ENCODE measurements around the gene ZNF169. TPM values are rescaled to one million over a fixed set of nuclear protein-coding genes. Genes with fewer than 3 reads are reported as not detected.
"Not testable (repeated sequence)": the region's sequence is repeated elsewhere in the genome, so short reads cannot be mapped to it uniquely, and the experiment has no call there.

ZNF169 gene
- total RNA-seq, 1 donor from 2014 or later, result 4.9 TPM

DNA sequence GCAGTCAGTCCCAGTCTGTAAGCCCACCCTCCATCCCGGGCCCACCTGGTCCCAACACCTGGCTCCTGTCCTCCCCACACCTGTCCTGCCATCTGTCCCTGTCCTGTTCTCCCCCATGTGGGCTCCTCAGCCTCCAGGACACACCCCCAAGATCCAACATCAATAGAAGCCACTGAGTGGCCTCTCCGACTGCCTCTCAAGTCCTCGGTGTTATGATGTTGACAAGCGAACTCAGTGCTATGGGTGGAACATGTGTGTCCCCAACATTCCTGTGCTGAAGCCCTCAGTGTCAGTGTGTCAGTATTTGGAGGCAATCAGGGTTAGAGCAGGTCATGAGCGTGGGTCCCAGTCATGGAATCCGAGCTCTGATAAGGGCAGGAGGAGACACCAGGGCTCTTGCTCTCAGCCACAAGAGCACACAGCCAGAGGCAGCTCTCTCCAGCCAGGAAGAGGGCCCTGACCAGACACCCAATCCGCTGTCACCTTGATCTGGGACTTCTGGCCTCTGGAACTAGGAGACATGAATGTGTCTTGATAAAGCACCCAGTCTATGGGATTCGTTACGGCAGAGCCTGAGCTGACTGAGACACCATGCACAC, 63.3 kb downstream of the ZNF169 start:
- H3K4me3 Mint-ChIP-seq (ENCODE audit: unreplicated experiment); H3K27me3 Mint-ChIP-seq (ENCODE audit: unreplicated experiment); H3K4me1 Mint-ChIP-seq (ENCODE audit: unreplicated experiment); DNase-seq (ENCODE audit: low spot score); H3K9me3 Mint-ChIP-seq (ENCODE audit: unreplicated experiment); H3K27ac Mint-ChIP-seq (ENCODE audit: unreplicated experiment); H3K36me3 Mint-ChIP-seq (ENCODE audit: low read depth, unreplicated experiment): not testable (repeated sequence)

- H3K27me3 Mint-ChIP-seq (ENCODE audit: unreplicated experiment); DNase-seq (ENCODE audit: low spot score); H3K4me3 Mint-ChIP-seq (ENCODE audit: unreplicated experiment); H3K27ac Mint-ChIP-seq (ENCODE audit: unreplicated experiment); H3K36me3 Mint-ChIP-seq (ENCODE audit: low read depth, unreplicated experiment); H3K9me3 Mint-ChIP-seq (ENCODE audit: unreplicated experiment); H3K4me1 Mint-ChIP-seq (ENCODE audit: unreplicated experiment): not testable (repeated sequence)
Measured at GRCh38 chr9:94323153-94323798, 64.2 kb downstream of the ZNF169 start.

- H3K4me1 Mint-ChIP-seq (ENCODE audit: unreplicated experiment); H3K4me3 Mint-ChIP-seq (ENCODE audit: unreplicated experiment); H3K27ac Mint-ChIP-seq (ENCODE audit: unreplicated experiment); DNase-seq (ENCODE audit: low spot score); H3K36me3 Mint-ChIP-seq (ENCODE audit: low read depth, unreplicated experiment); H3K9me3 Mint-ChIP-seq (ENCODE audit: unreplicated experiment); H3K27me3 Mint-ChIP-seq (ENCODE audit: unreplicated experiment): not testable (repeated sequence)
Measured at GRCh38 chr9:94325583-94325982, 66.5 kb downstream of the ZNF169 start.

GRCh38 chr9:94328544-94328943, 69.4 kb downstream of the ZNF169 start, which contains the start of gene NUTM2F:
Gene NUTM2F (minus strand): TSS chr9:94328644. CDS start chr9:94328623, 21 bp downstream.
- H3K4me1 Mint-ChIP-seq (ENCODE audit: unreplicated experiment); H3K27ac Mint-ChIP-seq (ENCODE audit: unreplicated experiment); H3K4me3 Mint-ChIP-seq (ENCODE audit: unreplicated experiment); DNase-seq (ENCODE audit: low spot score); H3K9me3 Mint-ChIP-seq (ENCODE audit: unreplicated experiment); H3K27me3 Mint-ChIP-seq (ENCODE audit: unreplicated experiment); H3K36me3 Mint-ChIP-seq (ENCODE audit: low read depth, unreplicated experiment): not testable (repeated sequence)

- H3K4me3 Mint-ChIP-seq (ENCODE audit: unreplicated experiment); H3K27ac Mint-ChIP-seq (ENCODE audit: unreplicated experiment); H3K4me1 Mint-ChIP-seq (ENCODE audit: unreplicated experiment); DNase-seq (ENCODE audit: low spot score); H3K9me3 Mint-ChIP-seq (ENCODE audit: unreplicated experiment); H3K27me3 Mint-ChIP-seq (ENCODE audit: unreplicated experiment); H3K36me3 Mint-ChIP-seq (ENCODE audit: low read depth, unreplicated experiment): not testable (repeated sequence)
Measured at GRCh38 chr9:94336445-94336844, 77.3 kb downstream of the ZNF169 start.

GRCh38 chr9:94338723-94339122, 79.6 kb downstream of the ZNF169 start:
- H3K36me3 Mint-ChIP-seq (ENCODE audit: low read depth, unreplicated experiment); DNase-seq (ENCODE audit: low spot score); H3K4me3 Mint-ChIP-seq (ENCODE audit: unreplicated experiment); H3K27me3 Mint-ChIP-seq (ENCODE audit: unreplicated experiment); H3K4me1 Mint-ChIP-seq (ENCODE audit: unreplicated experiment); H3K27ac Mint-ChIP-seq (ENCODE audit: unreplicated experiment); H3K9me3 Mint-ChIP-seq (ENCODE audit: unreplicated experiment): not testable (repeated sequence)

GRCh38 chr9:94339657-94340056, 80.6 kb downstream of the ZNF169 start:
- H3K27ac Mint-ChIP-seq (ENCODE audit: unreplicated experiment); H3K4me3 Mint-ChIP-seq (ENCODE audit: unreplicated experiment); H3K36me3 Mint-ChIP-seq (ENCODE audit: low read depth, unreplicated experiment): not testable (repeated sequence)

DNA sequence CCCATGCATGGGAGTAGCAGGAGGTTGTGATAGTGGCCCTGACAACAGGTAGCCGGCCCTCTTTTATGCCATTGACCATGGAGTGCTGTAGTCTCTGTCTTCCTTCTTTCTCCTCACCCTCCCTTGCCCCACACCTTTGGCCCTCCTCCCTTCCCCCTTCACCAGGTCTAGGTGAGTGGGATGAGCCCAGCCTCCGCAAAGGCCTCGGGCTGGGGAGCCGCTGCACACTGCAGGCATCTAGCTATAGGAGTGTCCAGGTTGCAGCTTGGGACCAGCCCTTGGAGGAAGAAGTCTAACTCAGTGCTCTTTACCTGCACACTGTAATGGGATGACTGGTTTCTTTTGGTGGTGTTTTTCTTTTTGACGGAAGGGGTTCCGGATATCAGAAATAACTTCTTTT, 81.7 kb downstream of the ZNF169 start:
- not testable (repeated sequence) for H3K4me1 Mint-ChIP-seq (ENCODE audit: unreplicated experiment); H3K27me3 Mint-ChIP-seq (ENCODE audit: unreplicated experiment); H3K9me3 Mint-ChIP-seq (ENCODE audit: unreplicated experiment); H3K4me3 Mint-ChIP-seq (ENCODE audit: unreplicated experiment); H3K27ac Mint-ChIP-seq (ENCODE audit: unreplicated experiment); DNase-seq (ENCODE audit: low spot score); H3K36me3 Mint-ChIP-seq (ENCODE audit: low read depth, unreplicated experiment)

More at GRCh38 chr9:94339657-94340056, 80.6 kb downstream of the ZNF169 start:
- H3K27me3 Mint-ChIP-seq (ENCODE audit: unreplicated experiment); H3K9me3 Mint-ChIP-seq (ENCODE audit: unreplicated experiment); DNase-seq (ENCODE audit: low spot score); H3K4me1 Mint-ChIP-seq (ENCODE audit: unreplicated experiment): not testable (repeated sequence)

- H3K4me1 Mint-ChIP-seq (ENCODE audit: unreplicated experiment); H3K4me3 Mint-ChIP-seq (ENCODE audit: unreplicated experiment); H3K27ac Mint-ChIP-seq (ENCODE audit: unreplicated experiment); DNase-seq (ENCODE audit: low spot score); H3K36me3 Mint-ChIP-seq (ENCODE audit: low read depth, unreplicated experiment); H3K9me3 Mint-ChIP-seq (ENCODE audit: unreplicated experiment); H3K27me3 Mint-ChIP-seq (ENCODE audit: unreplicated experiment): not testable (repeated sequence)
Measured at GRCh38 chr9:94341703-94342102, 82.6 kb downstream of the ZNF169 start.

- DNase-seq (ENCODE audit: low spot score); H3K36me3 Mint-ChIP-seq (ENCODE audit: low read depth, unreplicated experiment); H3K4me3 Mint-ChIP-seq (ENCODE audit: unreplicated experiment); H3K9me3 Mint-ChIP-seq (ENCODE audit: unreplicated experiment); H3K27me3 Mint-ChIP-seq (ENCODE audit: unreplicated experiment); H3K4me1 Mint-ChIP-seq (ENCODE audit: unreplicated experiment); H3K27ac Mint-ChIP-seq (ENCODE audit: unreplicated experiment): not testable (repeated sequence)
Measured at GRCh38 chr9:94347451-94347850, 88.4 kb downstream of the ZNF169 start.

DNA sequence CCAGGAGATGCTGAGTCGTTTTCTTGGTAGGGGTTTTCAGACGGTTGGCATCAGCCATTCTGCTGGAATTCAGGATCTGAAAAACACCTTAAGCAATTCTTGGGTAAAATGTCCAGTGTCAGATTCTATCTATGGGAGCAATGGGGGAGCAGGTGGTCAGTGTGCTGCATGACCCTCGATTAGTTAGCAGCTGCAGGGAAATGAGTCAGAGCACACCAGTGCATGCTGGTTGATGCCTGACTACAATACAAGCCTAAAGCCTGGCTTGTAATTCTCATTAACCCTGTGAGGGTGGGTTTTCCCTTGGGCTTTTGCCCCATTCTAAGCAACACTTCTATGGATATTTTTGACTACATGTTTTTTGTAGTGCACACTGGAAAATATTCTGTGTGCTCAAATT, 89.7 kb downstream of the ZNF169 start:
- not testable (repeated sequence) for DNase-seq (ENCODE audit: low spot score); H3K4me3 Mint-ChIP-seq (ENCODE audit: unreplicated experiment); H3K27me3 Mint-ChIP-seq (ENCODE audit: unreplicated experiment); H3K4me1 Mint-ChIP-seq (ENCODE audit: unreplicated experiment); H3K36me3 Mint-ChIP-seq (ENCODE audit: low read depth, unreplicated experiment); H3K27ac Mint-ChIP-seq (ENCODE audit: unreplicated experiment); H3K9me3 Mint-ChIP-seq (ENCODE audit: unreplicated experiment)

Data from endothelial cell (in vitro differentiated cells).